ENCODE results near the gene TRAF5.

- TF ChIP-seq TAF1 (conservative IDR thresholded peaks at IDR 0.05) (no peak), CTCF (IDR thresholded peaks at IDR 0.05; ENCODE audit: low read depth, low read length, missing input control) (no peak), YY1 (IDR thresholded peaks at IDR 0.05) (no peak)
These were observed 6.7 kb upstream of the TRAF5 start for GRCh38 chr1:211319892-211320291.
